ENCODE data around the gene ABHD1.
"Not testable (repeated sequence)": the region's sequence is repeated elsewhere in the genome, so short reads cannot be mapped to it uniquely, and the experiment has no call there.

ABHD1 gene

DNA sequence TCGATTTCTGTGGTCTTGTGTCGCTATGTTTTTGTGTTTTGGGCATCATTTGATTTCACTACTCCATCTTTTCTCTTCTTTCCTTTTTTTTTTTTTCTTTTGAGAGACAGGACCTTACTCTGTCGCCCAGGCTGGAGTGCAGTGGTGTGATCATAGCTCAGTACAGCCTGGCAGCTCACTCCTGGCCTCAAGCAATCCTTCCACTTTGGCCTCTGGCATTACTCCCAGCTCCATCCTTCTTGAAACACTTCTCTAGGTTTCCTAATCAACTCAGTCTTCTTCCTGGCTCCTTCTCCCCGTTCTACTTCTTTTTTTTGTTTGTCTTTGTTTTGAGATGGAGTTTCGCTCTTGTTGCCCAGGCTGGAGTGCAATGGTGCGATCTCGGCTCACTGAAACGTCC lies 51.7 kb downstream of the ABHD1 start:
- no peak for DNase-seq

DNA sequence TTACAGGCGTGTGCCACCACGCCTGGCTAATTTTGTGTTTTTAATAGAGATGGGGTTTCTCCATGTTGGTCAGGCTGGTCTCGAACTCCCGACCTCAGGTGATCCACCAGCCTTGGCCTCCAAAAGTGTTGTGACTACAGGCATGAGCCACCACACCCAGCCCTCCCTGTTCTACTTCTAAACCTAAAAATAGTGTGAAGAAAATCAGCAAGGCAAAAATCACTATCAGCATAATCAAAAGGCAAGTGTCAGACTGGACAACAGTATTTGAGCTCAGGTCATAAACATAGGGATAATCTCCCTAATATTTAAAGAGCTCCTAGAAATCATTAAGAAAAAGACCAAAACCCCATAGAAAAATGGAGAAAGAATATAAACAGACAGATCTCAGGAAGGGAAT lies 52.2 kb downstream of the ABHD1 start:
- DNase-seq = not testable (repeated sequence)

DNA sequence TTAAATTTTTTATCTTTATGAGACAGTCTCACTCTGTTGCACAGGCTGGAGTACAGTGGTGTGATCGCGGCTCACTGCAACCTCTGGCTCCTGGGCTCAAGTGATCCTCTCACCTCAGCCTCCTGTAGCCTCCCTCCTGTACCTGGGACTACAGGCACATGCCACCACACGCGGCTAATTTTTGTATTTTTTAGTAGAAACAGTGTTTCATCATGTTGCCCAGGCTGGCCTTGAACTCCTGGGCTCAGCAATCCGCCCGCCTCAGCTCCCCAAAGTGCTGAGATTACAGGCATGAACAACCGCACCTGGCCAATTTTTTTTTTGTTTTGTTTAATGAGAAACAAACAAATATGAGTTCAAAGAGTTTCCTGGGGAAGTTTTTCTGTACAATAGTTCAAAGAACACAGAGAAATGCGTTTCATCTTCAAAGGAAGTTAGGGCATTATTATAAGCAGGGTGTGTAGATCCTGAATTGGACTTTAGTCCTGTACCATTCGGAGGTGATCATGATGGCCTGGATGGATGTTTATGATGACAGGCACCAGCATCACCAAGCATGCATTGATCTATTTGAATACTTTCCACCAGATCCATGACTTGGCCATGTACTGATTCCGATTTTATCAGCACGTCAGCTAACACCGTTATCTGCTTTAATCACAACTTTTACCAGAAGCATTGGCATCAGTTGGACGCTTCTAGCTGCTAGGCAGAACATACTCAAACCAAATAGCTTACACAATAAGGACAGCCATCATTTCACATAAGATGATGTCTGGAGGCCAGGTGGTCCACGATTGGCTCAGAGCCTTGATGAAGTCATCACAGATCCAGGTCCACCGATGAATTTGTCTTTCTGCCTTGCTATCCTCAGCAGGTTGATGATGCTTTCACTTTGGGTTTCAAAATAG lies 54.1 kb downstream of the ABHD1 start:
- no peak for DNase-seq

DNA sequence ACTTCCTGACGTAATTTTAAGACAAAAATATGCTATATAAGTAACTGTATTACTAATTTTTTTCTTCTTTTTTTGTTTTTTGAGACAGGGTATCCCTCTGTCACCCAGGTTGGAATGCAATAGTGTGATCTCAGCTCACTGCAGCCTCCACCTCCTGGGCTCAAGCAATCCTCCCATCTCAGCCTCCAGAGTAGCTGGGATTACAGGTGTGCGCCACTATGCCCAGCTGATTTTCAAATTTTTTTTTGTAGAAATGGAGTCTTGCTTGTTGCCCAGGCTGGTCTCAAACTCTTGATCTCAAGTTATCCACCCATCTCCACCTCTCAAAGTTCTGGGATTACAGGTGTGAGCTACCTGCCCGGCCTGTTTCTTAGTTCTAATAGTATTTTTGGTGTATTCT lies 54.9 kb downstream of the ABHD1 start:
- no peak for DNase-seq

DNA sequence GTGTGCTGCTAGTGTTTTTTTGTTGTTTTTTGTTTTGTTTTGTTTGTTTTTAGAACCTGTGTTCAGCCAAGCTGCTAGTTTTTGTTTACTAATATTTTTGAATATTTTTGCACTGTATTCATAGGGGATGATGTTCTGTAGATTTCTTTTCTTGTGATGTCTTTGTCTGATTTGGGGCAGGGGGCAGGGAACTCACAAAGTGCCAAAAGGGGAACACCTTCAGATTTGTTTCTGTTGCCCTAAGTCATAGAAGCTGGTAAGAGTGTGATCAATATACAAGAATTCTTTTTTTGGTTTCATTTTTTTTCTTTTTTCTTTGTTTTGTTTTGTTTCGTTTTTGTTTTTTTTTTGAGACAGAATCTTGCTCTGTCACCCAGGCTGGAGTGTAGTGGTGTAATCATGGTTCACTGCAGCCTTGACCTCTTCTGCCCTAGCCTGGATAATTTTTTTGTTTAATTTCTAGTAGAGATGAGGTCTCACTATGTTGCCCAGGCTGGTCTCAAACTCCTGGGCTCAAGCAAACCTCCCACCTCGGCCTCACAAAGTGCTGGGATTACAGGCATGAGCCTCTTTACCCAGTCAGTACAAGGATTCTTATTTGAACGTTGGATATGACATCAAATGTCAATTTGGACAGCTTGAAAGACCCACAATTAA lies 55.9 kb downstream of the ABHD1 start:
- no peak for DNase-seq

All from activated T-cell treated with anti-CD3 and anti-CD28 coated beads, Interleukin-2, amount 50 U/mL, for 1 hour (primary cell).